ENCODE results near the gene REC8.
A peak's percentile ranks its signal among the peaks of the same experiment; 100 is the strongest.
"Not testable (repeated sequence)": the region's sequence is repeated elsewhere in the genome, so short reads cannot be mapped to it uniquely, and the experiment has no call there.

REC8 gene

GRCh38 chr14:24204163-24205146 lies 32.6 kb downstream of the REC8 start:
- no peak for DNase-seq (ENCODE audit: low read depth)

GRCh38 chr14:24206260-24207103 lies 34.6 kb downstream of the REC8 start:
- DNase-seq (ENCODE audit: low read depth), result no peak

GRCh38 chr14:24207104-24207551 lies 35.2 kb downstream of the REC8 start:
- DNase-seq (ENCODE audit: low read depth), result no peak

- no peak for DNase-seq (ENCODE audit: low read depth)
Measured at GRCh38 chr14:24207625-24208024, 35.7 kb downstream of the REC8 start.

- DNase-seq (ENCODE audit: low read depth), result no peak
Measured at GRCh38 chr14:24211311-24211710, 39.4 kb downstream of the REC8 start.

GRCh38 chr14:24212924-24213865 lies 41.3 kb downstream of the REC8 start, which contains the start of gene CHMP4A:
Gene CHMP4A, minus strand, starts transcription at chr14:24213488. Its CDS starts 49 bp downstream, at chr14:24213439.
- peak; percentile 88 for DNase-seq (ENCODE audit: low read depth)

- no peak for DNase-seq (ENCODE audit: low read depth)
Measured at GRCh38 chr14:24213866-24214662, 42.2 kb downstream of the REC8 start.

- peak; percentile 57 for DNase-seq (ENCODE audit: low read depth)
Measured at GRCh38 chr14:24215495-24216344, 43.8 kb downstream of the REC8 start, which contains the start of gene MDP1. Gene MDP1, minus strand, starts transcription at chr14:24216066. Its CDS starts 111 bp downstream, at chr14:24215955.

GRCh38 chr14:24216345-24216699 lies 44.4 kb downstream of the REC8 start:
- no peak for DNase-seq (ENCODE audit: low read depth)

- DNase-seq (ENCODE audit: low read depth), result not testable (repeated sequence)
Measured at GRCh38 chr14:24216876-24217275, 45.0 kb downstream of the REC8 start.

GRCh38 chr14:24219080-24219479 lies 47.2 kb downstream of the REC8 start:
- DNase-seq (ENCODE audit: low read depth), result no peak

GRCh38 chr14:24219521-24219920 lies 47.6 kb downstream of the REC8 start:
- no peak for DNase-seq (ENCODE audit: low read depth)

GRCh38 chr14:24222987-24223386 lies 51.1 kb downstream of the REC8 start:
- DNase-seq (ENCODE audit: low read depth), result not testable (repeated sequence)

GRCh38 chr14:24224618-24225071 lies 52.8 kb downstream of the REC8 start:
- DNase-seq (ENCODE audit: low read depth), result peak; percentile 85

- no peak for DNase-seq (ENCODE audit: low read depth)
Measured at GRCh38 chr14:24226473-24226872, 54.6 kb downstream of the REC8 start.

GRCh38 chr14:24228902-24229301 lies 57.0 kb downstream of the REC8 start:
- no peak for DNase-seq (ENCODE audit: low read depth)

Measured in GM04503 (cell line).